GM08714 (cell line): ENCODE data around the gene ARL9.

Experiments
- H3K4me3 ChIP-seq: fragments of 200-500 bp; sonication (Bioruptor generic); 2 replicates; pipeline ENCODE4 v1.5.1; 2014; ENCODE audit warnings: mild to moderate bottlenecking, low read length, inconsistent platforms
- ZNF274 ChIP-seq: IDR thresholded peaks from 2 replicates; pipeline ENCODE4 v1.6.1; 2012; ENCODE audit warnings: mild to moderate bottlenecking, low read depth, low read length

The ARL9 gene

GRCh38 chr4:56552273-56552672, 46.7 kb downstream of the ARL9 start:
- no peak for TF ChIP-seq ZNF274
- H3K4me3 ChIP-seq = no peak overlapping the region

GRCh38 chr4:56570041-56570440, 64.5 kb downstream of the ARL9 start:
- no peak for TF ChIP-seq ZNF274
- no peak overlapping the region for H3K4me3 ChIP-seq
